Measurements from ENCODE around the gene RNF5. TPM values are rescaled to one million over a fixed set of nuclear protein-coding genes. Genes with fewer than 3 reads are reported as not detected.

Gene RNF5
- total and polyA plus RNA-seq, 10 of the 15 experiments (the other 5 are each of a cell fraction or from before 2014, with no cell fraction given), result 31.4 to 114 (median 62.8) TPM

- no peaks in the 10 kb centered on the region for H4K20me1 ChIP-seq (ENCODE audit: control insufficient read depth, insufficient read depth)
- H3K9me3 ChIP-seq (replicated peaks; ENCODE audit: control insufficient read depth, insufficient read depth, low read length), result no peaks in the 10 kb centered on the region
- ChIA-PET POLR2A (no interaction called here), CTCF (interaction anchor here (1.6 kb wide), 1 partner anchor 12 kb away, joined by 4 read pairs; no protein-coding TSS in a partner anchor), SMC1A (ENCODE audit: uncharacterized antibody, unreplicated experiment) (no interaction called here), RAD21 (ENCODE audit: unreplicated experiment) (interaction anchor here (0.6 kb wide), 1 partner anchor 66 kb away, joined by 3 read pairs; no protein-coding TSS in a partner anchor)
- DNase-seq (ENCODE audit: low read depth, low spot score) (no peak), ATAC-seq (no peak), FAIRE-seq (no peak)
- H2AFZ ChIP-seq (ENCODE audit: control insufficient read depth, low read depth, low read length), result no peak overlapping the region
- in situ Hi-C loops (cut with MboI) (no loop called here), intact Hi-C loops (cut with micrococcal nuclease; ENCODE audit: unreplicated experiment) (no loop called here)
- no peak overlapping the region for H3K4me2 ChIP-seq (ENCODE audit: control insufficient read depth, insufficient read depth)
- peaks cover 7% of the 10 kb centered on the region; the same call in 1 of the 2 replicates for H3K4me1 ChIP-seq (ENCODE audit: control insufficient read depth, insufficient read depth, low read length)
- peaks cover 0 to 3% of the 10 kb centered on the region in 2 experiments; a peak in 1 of 4 replicates for H3K36me3 ChIP-seq (ENCODE audit: control insufficient read depth in 2 of 2, insufficient read depth in 2 of 2, low read length in 1 of 2)
- no peak overlapping the region for H3K27ac ChIP-seq (ENCODE audit: control insufficient read depth, insufficient read depth)
- H3K79me2 ChIP-seq (ENCODE audit: control insufficient read depth, insufficient read depth, low read length), result peaks cover 6% of the 10 kb centered on the region
- no TSS peak for BruUV-seq (replicated peaks)
- no peak for TF ChIP-seq POLR2AphosphoS5 (IDR thresholded peaks at IDR 0.05; ENCODE audit: low read length)
- TF ChIP-seq, protein P1, sequence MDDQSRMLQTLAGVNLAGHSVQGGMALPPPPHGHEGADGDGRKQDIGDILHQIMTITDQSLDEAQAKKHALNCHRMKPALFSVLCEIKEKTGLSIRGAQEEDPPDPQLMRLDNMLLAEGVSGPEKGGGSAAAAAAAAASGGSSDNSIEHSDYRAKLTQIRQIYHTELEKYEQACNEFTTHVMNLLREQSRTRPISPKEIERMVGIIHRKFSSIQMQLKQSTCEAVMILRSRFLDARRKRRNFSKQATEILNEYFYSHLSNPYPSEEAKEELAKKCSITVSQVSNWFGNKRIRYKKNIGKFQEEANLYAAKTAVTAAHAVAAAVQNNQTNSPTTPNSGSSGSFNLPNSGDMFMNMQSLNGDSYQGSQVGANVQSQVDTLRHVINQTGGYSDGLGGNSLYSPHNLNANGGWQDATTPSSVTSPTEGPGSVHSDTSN (IDR thresholded peaks at IDR 0.05; ENCODE audit: insufficient replicate concordance, low read depth, low read length), result no peak
- TF ChIP-seq, protein P2, sequence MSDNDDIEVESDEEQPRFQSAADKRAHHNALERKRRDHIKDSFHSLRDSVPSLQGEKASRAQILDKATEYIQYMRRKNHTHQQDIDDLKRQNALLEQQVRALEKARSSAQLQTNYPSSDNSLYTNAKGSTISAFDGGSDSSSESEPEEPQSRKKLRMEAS (IDR thresholded peaks at IDR 0.05; ENCODE audit: low read depth, low read length), result no peak
- TF ChIP-seq SREBF2 (IDR thresholded peaks at IDR 0.05; ENCODE audit: low read length), result no peak
- no peak for TF ChIP-seq POLR2AphosphoS2 (IDR thresholded peaks at IDR 0.05; ENCODE audit: low read depth, low read length)
- no peak for TF ChIP-seq POU2F2 (IDR thresholded peaks at IDR 0.05; ENCODE audit: borderline replicate concordance, low read depth, low read length)
- TF ChIP-seq LARP7 (IDR thresholded peaks at IDR 0.05), result no peak
- no peak for TF ChIP-seq TCF3 (IDR thresholded peaks at IDR 0.05; ENCODE audit: borderline replicate concordance, insufficient read depth, low read depth, low read length)
- TF ChIP-seq NFIC (IDR thresholded peaks at IDR 0.05; ENCODE audit: low read depth, low read length), result no peak
- no peak for TF ChIP-seq YBX1 (IDR thresholded peaks at IDR 0.05)
- 82% methylated on average over 11 of the region's 11 CpGs for WGBS (ENCODE audit: insufficient coverage, insufficient replicate concordance, low lambda C conversion rate, missing lambda C conversion rate)
- H3K9ac ChIP-seq (ENCODE audit: control insufficient read depth, insufficient read depth, low read length), result no peak overlapping the region
- no peaks in the 10 kb centered on the region for H3K27me3 ChIP-seq (replicated peaks in 1 of 2; ENCODE audit: control insufficient read depth in 2 of 2, insufficient read depth in 2 of 2, low read length in 1 of 2)
- H3K4me3 ChIP-seq, result no peak overlapping the region
Observed at GRCh38 chr6:32170294-32170693, 7.9 kb upstream of the RNF5 start.

Data from GM12878 (cell line).